ENCODE measurements around the gene CSK.
A peak's percentile ranks its signal among the peaks of the same experiment; 100 is the strongest.

Gene CSK

DNA sequence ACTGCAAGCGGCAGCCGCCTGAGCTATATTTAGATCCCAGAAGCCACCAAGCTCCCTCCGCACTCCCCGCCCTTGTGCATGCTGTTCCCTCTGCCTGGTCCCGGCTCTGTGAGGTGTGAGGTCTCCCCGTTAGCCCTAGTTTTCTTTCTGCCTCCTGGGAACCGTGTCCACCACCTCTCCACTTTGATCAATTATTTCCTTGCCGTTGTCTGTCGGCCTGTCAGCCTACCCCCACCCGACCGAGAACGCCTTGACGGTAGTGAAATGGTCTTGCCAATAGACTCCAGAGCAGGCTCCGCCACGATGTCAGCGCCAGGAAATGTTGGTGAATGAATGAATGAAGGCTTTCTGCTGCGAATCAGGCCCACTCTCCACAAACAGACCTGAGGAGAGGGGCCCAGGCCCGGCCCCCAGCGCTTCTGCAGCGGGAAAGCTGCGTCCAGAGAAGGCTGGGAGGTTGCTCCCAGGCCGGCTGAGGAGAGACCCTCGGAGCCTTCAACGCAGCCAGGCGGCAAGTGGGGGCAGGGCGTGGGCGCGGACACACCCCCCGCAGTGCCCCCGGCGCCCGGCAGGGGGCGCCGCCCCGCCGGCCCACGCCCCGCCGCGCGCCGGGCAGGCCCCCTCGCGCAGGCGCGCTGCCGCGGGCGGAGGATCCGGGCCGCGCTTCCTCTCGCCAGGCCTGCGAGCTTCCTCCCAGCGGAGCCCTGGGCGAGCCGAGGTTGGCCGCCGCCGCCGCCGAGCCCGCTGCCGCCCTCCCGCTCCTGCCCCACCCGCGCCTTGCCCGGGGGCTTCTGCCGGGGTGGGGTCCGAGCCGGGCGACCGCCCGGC, at the start of gene CSK:
CSK (plus strand) TSS at position 650 of the 828 bp plus-strand sequence. CDS start 16,218 bp downstream, outside the sequence.
- peak; percentile 91 for DNase-seq

DNA sequence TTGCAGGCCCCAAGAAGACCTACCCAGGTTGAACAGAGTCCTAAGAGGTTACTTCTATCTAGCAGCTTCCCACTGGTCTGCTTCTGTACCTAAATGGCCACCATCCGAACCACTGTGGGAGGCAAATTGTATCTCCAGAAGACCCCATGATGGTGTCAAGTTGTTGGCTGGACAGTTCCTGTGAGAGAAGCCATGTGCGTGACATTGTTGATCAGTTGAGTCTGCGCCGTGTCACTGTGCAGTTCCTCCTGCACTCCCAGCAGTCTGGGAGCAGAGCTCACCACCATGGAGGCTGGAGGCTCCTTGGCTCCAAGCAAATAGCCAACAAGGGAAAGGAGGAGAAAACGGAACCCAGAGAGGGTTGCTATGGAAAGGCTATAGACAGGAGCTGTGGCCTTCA, 49.0 kb upstream of the CSK start:
- DNase-seq, result no peak

DNA sequence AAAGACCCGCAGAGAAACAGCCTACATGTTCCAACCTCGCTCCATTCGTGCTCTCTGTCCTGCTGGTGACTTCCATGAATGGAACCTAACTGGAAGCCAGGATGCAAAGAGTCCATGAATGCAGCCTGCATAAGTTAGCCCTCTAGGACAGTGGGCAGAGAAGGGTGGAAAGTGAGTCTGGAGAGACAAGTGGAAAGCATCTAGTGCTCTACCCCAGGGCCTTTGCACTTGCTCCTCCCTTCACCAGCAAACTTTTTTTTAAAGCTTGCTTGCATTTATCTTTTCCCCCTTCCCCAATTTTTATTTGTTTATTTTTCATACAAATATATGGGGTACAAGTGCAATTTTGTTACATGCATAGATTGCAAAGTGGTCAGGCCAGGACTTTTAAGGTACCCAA, 48.6 kb upstream of the CSK start:
- no peak for DNase-seq

DNA sequence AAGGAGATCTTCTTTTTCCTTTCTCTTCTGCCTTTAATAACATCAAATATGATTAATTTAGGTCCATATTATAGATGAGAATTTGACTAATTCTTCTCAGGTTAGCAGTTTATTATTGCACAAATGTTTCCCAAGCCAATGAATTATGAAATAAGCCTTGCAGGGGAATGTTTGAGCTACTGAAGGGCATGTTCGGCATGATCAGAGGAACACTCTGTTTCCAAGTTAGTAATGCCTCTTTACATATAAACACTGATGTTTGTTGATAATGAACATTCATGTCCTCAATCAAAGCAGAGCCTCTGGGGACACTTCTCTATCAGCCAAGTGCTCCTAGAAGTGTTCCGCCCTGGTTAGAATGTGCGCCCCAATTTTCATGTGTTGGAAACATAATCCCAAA, 46.6 kb upstream of the CSK start:
- no peak for DNase-seq

DNA sequence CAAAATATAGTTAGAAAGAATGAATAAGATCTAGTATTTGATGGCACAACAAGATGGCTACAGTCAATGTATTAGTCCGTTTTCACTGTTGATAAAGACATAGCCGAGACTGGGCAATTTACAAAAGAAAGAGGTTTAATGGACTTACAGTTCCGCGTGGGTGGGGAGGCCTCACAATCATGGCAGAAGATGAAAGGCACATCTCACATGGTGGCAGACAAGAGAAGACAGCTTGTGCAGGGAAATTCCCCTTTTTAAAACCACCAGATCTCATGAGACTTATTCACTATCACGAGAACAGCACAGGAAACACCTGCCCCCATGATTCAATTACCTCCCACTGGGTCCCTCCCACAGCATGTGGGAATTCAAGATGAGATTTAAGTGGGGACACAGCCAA, 43.6 kb upstream of the CSK start:
- DNase-seq, result peak; percentile 25

DNA sequence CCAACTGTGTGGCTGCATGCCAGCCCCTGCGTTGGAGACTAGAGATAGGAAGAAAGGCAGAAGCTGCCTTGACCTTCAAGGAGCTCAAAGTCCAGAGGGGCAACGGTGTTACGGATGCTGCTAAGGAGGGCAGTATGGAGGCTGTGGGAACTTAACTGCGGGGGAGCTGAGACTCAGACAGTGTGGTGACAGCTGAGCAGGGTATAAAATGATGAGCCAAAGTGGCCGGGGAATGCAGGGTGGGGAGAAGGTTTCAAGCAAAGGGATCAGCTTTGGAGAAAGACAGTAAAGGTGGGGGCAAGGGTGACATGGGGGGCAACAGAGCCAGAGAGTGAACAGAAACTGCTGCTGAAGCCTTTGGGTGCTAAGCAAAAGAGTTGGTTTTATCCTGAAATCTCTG, 39.5 kb upstream of the CSK start:
- no peak for DNase-seq

DNA sequence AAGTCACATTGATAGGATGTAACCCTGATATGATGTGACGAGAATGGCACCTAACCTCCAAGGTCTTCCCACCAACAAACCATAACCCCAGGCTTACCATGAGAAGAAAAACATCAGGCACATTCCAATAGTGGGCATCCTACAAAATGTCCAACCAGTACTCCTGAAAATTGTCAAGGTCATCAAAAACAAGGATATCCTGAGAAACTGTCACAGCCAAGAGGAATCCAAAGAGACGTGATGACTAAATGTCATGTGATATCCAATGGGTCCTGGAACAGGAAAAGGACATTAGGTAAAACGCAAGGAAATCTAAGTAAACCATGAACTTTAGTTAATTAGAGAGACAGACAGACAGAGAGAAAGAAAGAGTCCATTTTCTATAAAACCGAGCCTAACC, 35.5 kb upstream of the CSK start:
- DNase-seq, result no peak

DNA sequence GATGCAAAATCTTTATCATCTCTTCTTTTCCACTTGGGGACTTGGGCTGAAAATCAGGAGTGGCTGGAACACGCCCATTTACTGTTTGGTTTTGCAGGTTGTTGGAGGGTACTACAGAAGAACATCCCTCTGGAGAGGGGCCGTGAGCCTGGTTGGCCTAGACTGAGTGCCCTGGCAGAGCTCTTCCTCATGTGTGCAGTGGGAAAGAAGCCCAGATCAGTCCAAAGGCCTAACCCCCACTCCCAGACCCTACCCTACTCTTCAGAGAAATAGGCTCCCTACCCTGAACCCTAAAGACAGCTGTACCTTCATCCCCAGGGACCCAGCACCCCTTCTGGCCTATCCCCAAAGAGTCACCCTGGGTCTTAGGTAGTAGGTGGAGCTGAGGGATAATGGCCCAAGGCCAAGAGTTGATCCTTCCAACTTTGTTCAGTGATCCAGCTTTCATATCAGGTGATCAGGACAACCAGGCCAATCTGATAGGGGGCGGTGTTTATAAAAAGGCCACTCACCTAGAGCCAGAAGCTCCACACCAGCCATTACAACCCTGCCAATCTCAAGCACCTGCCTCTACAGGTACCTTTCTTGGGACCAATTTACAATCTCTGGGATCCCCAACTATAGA, 33.4 kb upstream of the CSK start, which contains the start of gene CYP1A2:
CYP1A2 (plus strand) TSS at position 524 of the 625 bp plus-strand sequence. CDS start 894 bp downstream, outside the sequence.
- DNase-seq, result no peak

DNA sequence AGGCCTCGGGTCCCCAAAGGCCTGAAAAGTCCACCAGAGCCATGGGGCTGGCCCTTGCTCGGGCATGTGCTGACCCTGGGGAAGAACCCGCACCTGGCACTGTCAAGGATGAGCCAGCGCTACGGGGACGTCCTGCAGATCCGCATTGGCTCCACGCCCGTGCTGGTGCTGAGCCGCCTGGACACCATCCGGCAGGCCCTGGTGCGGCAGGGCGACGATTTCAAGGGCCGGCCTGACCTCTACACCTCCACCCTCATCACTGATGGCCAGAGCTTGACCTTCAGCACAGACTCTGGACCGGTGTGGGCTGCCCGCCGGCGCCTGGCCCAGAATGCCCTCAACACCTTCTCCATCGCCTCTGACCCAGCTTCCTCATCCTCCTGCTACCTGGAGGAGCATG, 32.0 kb upstream of the CSK start:
- no peak for DNase-seq

DNA sequence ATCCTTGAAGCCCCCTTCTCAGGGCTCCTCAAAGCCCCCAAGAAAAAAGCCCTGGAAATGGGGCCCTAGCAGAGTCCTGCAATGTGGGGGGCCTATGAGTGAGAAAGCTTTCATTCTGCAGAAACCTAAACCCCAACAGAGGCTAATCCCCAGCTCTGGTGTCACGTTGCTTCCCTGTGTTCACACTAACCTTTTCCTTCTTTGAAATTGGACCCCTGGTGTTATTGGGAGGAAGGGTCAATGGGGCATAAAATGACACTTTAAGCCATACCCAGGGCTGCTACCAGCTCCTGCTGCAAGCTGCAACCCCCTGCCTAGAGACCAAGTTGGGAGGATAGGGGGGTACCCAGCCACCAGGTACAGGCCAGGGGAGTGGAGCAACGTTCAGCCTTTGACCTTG, 31.1 kb upstream of the CSK start:
- DNase-seq, result no peak

DNA sequence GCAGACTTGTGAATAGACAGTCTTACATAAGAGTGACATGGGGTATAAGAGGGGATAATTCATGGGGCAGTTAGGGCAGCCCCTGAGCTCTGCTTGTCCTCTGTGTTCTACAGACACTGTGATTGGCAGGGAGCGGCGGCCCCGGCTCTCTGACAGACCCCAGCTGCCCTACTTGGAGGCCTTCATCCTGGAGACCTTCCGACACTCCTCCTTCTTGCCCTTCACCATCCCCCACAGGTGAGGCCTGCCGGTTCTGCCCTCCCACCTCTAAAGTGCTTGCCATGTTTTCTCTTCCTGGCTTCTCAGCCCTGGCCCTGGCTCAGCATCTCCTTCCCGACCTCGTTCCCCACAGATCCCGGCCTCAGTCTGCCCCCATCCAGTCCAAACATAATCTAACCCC, 29.9 kb upstream of the CSK start:
- DNase-seq, result no peak

DNA sequence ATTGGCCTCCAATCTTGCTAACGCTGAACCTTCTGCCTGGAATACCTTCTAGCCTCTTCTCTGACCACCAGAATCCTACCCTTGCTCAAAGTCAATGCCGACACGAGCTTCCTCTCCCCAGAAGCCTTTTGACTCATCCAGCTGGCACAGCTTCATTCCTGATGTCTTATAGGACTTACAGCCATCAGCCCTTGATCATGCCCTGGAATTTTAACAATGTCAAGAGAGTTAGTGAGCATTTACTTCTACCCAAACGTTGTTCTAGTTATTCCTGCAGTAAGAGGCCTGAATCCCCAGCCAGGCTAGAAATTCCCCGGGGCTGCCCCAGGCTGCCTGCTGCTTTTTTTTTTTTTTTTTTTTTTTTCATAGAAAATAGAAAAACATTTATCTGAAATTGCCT, 29.3 kb upstream of the CSK start:
- DNase-seq, result no peak

DNA sequence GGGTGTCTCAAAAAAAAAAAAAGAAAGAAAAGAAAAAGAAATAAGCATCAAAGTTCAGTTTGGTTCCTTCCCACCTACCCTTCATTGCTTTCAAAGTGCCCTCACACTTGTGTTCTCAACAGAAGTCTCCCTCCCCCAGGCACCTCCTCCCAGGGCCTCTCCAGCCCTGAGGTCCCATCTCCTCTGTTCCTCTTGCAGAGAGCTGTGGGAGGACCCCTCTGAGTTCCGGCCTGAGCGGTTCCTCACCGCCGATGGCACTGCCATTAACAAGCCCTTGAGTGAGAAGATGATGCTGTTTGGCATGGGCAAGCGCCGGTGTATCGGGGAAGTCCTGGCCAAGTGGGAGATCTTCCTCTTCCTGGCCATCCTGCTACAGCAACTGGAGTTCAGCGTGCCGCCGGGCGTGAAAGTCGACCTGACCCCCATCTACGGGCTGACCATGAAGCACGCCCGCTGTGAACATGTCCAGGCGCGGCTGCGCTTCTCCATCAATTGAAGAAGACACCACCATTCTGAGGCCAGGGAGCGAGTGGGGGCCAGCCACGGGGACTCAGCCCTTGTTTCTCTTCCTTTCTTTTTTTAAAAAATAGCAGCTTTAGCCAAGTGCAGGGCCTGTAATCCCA, 27.2 kb upstream of the CSK start:
- no peak for DNase-seq

DNA sequence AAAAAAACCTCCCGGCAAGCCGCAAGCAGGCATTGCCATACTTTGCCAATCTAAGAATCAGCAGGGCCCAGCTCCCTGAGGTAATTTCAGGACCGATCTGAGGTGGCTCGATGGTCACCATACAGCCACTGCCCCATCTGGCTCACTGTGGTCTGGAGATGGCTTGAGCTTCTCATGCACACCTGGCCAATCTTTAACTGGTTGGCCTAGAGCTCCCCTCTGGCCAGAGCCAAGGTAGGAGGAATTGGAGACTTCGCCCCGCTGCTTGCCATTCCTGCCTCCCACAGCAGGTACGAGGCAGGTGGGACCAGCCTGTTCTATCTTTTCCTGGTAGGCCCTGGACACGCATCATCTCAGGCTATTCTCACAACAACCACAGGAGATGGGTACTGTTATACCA, 23.1 kb upstream of the CSK start:
- DNase-seq, result no peak

DNA sequence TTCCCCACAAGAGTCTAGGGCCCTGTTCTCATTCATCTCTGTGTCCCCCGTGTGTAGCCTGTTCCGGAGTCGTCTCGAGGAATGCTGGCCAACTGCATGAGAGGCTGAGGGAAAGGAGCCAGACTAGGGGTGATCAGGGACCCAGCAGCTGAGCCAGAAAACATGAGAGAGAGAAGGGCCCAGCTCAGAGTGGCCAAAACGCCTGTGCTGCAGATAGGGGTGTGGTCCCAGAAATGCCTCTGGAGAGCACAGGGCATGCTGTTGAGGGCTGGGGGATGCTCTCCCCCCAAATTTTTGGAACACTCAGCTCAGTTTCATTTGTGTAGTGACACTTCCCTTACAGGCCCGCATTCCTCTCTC, 19.1 kb upstream of the CSK start:
- no peak for DNase-seq

DNA sequence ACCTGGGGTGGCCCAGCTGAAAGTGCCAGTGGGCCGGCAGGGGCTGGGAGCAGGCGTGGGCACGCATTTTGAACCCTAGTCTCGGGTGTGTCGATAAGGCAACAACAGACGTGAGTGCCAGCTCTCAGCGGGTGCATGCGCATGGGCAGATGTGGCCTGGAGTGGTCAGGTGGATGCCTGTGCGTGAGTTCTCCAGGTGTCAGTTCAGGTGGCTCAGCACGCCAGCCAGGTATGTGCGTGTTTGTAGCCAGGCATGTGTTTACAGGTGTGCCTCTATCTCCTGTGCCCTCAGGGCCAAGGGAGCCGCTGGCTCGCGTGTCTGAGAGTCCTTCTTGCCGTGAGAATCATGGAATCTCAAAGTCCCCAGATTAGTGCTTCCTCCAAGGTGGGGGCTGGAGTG, 18.5 kb upstream of the CSK start:
- no peak for DNase-seq

DNA sequence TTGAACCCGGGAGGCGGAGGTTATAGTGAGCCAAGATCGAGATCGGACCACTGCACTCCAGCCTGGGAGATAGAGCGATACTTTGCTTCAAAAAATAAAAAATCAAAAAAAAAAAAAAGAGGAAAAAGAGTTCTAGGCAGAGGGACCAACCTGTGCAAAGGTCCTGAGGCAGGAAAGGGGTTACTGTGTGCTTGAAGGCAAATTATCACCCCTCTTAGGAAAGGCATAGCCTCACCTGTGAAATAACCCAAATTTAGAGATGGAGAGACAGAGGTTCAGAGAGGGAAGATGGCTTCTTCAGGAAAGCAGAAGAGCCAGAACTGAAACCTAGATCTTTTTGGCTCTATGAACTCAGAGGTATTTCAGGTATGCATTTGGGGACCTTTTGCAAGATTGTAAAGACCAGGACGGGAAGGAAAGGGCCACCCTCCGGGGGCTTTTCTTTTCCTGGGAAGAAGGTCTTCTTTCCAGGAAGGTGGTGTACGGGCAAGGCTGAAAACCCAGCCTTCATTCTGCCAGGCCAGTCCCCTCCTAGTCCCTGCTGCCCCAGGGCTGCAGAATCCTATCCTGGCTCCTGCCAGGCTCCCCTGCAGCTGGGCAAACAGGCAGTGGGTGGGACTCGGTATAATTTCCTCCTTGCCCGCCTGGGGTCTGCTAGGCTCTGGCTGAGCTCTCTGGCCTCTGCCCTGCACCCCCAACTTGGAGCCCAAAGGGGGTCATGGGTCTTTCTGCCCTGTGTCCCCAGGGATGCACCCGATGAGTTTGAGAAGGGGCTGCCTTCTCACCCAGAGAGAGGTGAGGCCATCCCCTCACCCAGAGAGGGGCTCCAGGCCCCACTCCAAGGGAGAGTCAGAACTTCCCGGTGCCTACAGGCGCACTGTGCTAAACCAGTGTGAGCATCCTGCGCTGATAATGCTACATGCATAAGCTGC, 14.4 kb upstream of the CSK start:
- no peak for DNase-seq

DNA sequence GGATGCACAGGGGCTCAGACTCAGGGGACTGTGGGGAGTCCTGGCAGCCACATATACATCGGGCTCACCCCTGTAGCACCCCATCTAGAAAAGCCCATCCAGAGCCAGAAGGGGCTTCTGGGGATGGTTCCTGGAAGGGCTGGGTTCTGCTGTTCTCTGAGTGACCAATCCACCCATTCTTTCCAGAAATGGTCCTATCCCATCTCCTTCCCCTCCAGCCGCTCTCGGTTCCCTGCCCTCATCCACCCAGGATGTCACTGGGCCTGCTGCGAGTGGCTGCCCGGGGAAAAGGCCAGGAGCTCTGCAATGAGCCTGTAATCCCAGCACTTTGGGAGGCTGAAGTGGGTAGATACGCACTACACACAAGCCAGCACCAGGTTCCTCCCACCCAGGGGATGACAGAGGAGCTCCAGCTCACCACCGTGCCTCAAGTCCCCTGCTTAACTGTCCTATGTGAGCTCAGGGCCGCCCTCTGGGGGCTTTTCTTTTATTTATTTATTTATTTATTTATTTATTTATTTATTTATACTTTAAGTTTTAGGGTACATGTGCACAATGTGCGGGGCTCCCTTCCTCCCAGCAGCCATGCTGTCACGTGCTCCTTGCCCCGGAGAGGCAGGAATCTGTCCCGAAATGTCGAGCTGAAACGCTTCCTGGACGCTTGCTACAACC, 13.6 kb upstream of the CSK start:
- DNase-seq, result peak; percentile 63

DNA sequence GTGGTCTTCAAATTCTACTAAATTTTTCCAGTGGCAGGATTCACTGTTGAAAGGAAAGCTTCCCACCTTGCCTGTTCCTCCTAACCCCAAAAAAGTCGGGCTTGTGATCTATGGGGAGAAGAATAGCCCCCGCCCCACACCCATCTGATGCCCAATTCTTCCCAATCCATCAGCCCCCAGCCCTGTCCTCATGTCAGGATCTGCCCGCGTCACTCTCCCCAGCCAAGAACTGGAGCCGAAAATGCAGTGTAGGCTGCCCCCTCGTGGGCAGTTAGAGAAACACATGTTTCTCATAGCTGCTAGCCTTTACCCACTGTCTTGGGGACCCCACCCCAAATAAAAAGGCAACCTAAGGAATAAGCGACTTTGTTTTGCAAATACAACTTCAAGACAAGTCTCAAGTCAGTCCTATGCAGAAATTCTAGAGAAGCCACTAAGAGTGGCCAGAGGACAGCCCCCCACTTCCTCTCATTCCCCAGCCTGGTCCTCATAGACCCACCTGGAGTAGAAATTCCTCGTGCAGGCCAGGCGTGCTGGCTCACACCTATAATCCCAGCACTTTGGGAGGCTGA, 13.0 kb upstream of the CSK start:
- DNase-seq, result peak; percentile 80

DNA sequence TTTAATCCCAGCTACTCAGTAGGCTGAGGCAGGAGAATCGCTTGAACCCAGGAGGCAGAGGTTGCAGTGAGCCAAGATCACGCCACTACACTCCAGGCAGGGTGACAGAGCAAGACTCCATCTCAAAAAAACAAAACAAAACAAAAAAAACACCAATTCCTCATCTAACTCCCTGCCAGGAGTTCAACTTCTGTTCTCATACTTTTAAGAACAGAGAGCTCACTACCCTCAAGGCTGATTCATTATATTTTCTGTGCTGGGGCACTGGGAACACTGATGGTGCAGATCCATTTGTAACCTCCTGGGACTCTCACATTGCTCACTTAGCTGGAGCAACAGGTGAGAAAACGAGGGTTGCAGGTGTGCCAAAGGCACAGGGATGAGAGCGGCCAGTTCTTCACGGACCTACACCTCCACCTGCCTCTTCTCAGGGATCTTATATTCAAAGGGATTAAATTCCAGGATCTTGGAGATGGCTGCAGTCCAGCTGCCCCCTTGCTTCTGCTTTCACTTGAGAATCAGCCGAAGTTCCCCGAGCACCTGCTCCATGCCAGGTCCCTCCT, 12.3 kb upstream of the CSK start:
- no peak for DNase-seq

DNA sequence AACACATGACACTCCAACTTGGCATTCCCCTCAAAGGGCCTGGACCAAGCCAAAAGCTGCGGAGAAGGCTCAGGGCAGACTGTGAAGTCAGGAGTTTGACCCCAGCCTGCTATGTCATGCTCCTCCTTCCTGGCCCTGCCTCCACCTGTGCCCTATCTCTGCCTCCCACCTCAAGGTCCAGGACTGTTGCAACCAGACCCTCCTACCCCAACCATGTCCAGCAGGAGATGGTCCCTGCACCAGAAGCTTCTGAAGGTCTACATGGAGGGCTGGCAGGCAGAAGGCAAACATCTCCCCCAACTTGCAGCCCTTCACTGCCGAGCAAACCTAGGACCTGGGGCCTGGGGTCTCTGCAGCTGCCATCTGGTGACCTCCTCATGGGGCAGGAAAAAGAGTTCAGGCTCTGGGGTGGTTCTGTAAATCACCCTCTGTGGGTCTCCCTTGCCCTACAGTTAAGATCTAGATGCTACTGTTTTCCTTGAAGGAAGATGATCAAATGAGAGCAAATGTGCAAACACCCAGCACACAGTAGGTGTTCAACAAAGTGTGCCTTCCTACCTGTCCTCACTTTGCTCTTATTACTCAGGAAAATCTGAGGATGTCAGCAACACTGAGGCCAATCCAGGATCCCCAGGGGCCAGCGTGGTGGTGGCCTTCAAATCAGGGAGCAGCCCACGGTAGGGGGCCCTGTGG, 11.5 kb upstream of the CSK start:
- DNase-seq, result no peak
